GM11168 (cell line): ENCODE measurements around the gene FUT7.

ENCODE experiments used
- in situ Hi-C: fragments of 300-500 bp; cut with MboI; formaldehyde crosslinking; loops from one replicate; pipeline ENCODE4 v1.12.0; 2022; ENCODE audit warnings: low sequenced_read_pairs; ENCODE audit not compliant: unreplicated experiment

The FUT7 gene

DNA sequence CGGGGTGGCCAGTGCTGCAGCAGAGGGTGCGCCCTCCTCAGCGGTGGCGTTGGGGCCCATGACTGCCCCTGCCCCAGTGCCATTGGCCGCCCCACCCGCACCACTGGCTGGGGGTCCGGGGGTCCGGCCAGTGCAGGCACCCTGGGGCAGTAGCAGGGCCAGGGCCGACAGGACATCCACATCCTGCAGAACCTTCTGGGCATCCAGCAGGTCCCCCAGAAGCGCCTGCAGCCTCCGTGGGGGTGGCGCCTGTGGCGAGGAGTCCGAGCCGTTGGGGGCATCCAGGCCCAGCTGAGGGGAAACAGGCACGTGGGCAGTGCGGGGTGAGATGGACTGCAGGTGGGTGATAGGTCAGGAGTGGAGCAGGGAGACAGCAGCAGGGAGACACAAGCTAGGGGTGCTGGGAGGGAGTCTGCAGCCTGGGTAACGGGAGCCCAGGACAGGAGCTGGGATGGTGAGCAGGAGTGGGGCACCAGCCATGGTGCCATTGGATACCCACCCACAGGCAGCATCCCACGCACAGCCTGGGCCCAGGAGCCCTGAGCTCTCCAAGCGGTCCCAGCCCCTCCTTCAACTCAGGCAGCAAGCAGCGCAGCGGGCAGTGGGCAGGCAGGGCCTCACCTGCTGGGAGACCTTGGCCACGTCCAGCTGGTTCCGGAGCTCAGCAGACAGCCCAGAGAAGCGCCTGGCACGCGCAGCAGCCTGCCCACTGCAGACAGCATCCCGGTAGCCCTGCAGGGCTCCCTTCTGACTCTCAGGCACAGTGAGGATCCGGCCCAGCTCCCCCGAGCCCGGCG lies 10.9 kb downstream of the FUT7 start:
- in situ Hi-C loops: no loop called here

- in situ Hi-C loops: no loop called here
Observed at GRCh38 chr9:137019891-137020683, 11.8 kb downstream of the FUT7 start.

GRCh38 chr9:137018761-137019559 lies 12.9 kb downstream of the FUT7 start:
- in situ Hi-C loops: no loop called here

GRCh38 chr9:137017791-137018497 lies 13.9 kb downstream of the FUT7 start:
- in situ Hi-C loops: no loop called here

DNA sequence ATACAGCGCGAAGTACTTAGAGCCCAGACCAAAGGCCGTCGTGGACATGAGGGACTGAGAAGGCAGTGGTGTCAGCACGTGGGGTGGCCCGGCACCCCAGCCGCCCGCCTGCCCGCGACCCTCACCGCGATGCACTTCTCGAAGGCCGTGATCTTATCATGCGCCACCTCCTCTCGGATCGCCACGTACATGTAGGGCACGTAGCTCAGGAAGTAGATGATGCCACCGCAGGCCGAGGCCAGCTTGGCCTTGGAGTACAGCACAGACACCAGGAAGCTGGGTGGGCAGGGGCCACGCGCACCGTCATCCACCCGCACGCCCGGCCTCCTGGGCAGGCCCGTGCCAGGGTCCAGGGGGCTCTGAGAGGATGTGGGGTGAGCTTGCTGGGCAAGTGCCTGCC lies 14.8 kb downstream of the FUT7 start:
- in situ Hi-C loops: no loop called here

- in situ Hi-C loops: no loop called here
Observed at GRCh38 chr9:137016436-137016835, 15.5 kb downstream of the FUT7 start.

- in situ Hi-C loops: no loop called here
Observed at GRCh38 chr9:137015976-137016375, 15.9 kb downstream of the FUT7 start.

GRCh38 chr9:137015540-137015930 lies 16.4 kb downstream of the FUT7 start:
- in situ Hi-C loops: no loop called here

DNA sequence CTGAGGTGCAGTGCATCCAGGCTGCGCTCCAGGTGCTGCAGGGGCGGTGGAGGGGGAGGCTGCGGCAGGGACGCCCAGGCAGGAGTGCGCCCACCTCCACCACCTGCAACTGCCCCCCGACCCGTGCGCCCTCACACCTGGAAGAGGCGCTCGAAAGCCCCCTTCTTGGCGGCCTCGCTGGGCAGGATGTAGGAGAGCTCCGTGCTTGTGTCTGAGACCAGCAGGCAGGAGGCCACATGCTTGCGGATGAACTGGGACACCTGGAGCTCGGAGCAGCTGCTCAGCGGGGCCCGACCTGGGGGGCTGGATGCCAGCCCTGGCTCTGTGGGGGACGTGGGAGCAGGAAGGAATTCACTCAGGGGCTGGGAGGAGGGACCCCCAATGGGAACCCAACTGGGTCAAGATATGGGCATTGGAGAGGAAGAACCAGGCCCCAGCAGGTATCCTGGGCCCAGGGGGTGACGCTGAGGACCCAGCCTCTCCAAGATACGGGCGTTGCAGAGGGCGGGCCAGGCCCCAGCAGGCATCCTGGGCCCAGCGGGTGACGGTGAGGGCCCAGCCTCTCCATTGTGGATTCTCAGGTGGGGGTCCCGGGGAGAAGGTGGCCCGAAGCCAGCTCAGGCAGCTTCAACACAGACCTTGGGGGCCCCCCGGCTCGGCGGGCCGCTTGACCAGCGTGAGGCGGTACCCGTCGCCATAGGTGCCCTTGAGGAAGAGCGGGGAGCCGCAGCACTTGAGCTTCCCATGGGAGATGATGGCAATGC lies 16.9 kb downstream of the FUT7 start:
- in situ Hi-C loops: no loop called here

- in situ Hi-C loops: no loop called here
Observed at GRCh38 chr9:137014166-137014565, 17.7 kb downstream of the FUT7 start.

DNA sequence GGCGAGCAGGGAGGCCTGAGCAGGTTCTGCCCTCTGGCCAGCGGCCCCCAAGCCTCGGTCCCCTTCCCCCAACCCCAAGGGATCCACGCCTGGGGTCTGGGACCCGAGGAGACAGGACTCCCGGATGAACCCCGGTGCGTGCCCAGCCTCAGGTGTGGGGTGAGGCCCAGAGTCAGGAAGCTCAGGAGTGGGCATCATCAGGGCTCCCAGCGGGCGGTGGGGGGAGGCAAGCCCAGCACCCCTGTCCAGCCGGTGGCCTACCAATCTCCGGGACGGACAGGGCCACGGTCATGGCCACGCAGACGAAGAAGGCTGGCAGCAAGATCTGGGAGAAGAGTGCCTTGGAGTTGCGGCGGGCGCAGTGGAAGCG lies 18.3 kb downstream of the FUT7 start:
- in situ Hi-C loops: no loop called here

- in situ Hi-C loops: no loop called here
Observed at GRCh38 chr9:137012694-137013570, 19.0 kb downstream of the FUT7 start.

DNA sequence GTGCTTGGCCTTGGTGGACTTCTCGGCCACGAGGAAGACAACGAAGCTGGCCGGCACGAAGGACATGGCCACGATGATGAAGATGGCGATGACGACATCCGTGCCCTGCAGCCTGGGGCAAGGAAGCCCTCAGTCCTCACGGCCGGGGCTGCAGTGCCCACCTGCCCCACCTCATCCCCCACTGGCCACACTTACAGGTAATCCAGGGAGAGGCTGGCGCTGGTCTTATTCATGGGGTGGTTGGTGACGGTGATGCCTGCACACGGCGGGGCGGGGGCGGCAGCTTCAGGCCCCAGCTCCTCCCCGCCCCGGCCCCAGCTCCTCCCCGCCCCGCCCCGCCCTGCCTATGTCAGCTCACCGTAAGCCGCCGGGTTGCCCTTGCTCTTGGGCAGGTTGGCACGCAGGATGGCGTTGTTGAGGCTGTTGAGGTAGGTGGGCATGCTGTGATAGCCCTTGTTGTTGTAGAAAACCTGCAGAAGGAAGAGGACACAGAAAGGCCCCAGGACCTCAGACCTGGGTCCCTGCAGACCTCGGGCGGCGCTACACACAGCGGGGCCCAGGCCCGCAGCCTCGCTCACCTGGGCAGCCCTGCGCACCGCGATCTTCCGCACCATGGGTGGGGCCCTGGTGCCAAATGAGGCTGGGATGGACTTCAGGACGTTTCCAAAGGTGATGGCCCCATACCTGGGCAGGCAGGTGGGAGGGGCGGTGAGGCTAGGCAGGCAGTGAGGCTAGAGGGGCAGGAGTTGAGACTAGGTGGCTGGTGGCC lies 19.8 kb downstream of the FUT7 start:
- in situ Hi-C loops: no loop called here

DNA sequence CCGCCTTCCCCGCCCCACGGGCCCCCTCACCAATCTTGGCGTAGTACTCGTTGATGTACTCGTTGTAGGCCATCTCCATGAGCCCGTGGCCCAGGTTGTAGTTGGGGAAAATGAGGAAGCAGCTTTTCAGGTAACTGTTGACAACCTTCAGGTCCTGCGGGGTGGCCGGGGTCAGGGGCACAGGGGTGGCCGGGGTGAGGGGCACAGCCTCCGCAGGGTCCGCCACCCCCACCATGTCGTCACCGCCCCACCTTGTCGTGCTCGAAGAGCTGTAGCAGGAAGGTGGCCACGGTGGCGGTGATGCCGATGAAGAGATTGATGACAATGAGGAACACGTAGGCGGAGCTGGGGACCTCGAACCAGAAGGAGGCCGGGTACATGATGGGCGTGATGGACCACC lies 20.7 kb downstream of the FUT7 start:
- in situ Hi-C loops: no loop called here

GRCh38 chr9:137009938-137010732 lies 21.8 kb downstream of the FUT7 start:
- in situ Hi-C loops: no loop called here

GRCh38 chr9:137009217-137009616 lies 22.7 kb downstream of the FUT7 start:
- in situ Hi-C loops: no loop called here

DNA sequence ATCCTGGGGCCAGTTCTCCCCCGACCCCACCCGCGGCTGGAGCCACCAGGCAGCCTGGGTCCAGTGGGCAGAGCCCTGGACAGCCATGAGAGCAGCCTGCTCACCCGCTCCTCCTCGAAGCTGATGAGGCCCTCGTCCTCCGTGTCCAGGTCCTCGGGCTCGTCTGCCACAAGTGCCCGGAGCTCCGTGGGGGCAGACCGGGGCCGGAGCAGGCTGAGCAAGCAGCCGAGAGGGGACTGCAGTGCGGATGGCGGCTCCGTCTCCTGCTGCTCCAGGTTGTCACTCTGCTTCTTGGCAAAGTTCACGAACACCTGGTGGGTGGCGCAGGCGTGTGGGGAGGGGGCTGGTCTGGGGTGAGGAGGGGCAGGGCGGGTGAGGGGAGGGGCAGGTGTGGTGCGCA lies 23.6 kb downstream of the FUT7 start:
- in situ Hi-C loops: no loop called here
